ENCODE results near the gene GSE1. TPM values are rescaled to one million over a fixed set of nuclear protein-coding genes. Genes with fewer than 3 reads are reported as not detected.

Gene GSE1
- total RNA-seq, 1 experiment from 2014 or later, result 97.5 TPM

- H3K4me1 ChIP-seq (ENCODE audit: control insufficient read depth, insufficient read depth, low read length), result peaks cover 6% of the 10 kb centered on the region; the same call in 1 of the 2 replicates
- no peak overlapping the region for H3K4me3 ChIP-seq (ENCODE audit: low read depth in 2 of 2, low read length in 2 of 2)
- no peaks in the 10 kb centered on the region for H3K27me3 ChIP-seq (ENCODE audit: control insufficient read depth, insufficient read depth, low read length)
- POLR2A ChIA-PET, result no interaction called here
- intact Hi-C loops (cut with micrococcal nuclease; ENCODE audit: unreplicated experiment), result no loop called here
- no peaks in the 10 kb centered on the region for H3K9me3 ChIP-seq (ENCODE audit: control insufficient read depth, insufficient read depth, low read depth, low read length)
- peaks cover 2% of the 10 kb centered on the region for H3K36me3 ChIP-seq (ENCODE audit: control insufficient read depth, insufficient read depth, low read length)
- no peak for TF ChIP-seq CTCF (IDR thresholded peaks at IDR 0.05)
- no peak for TF ChIP-seq POLR2AphosphoS5 (IDR thresholded peaks at IDR 0.05; ENCODE audit: low read depth, low read length)
- TF ChIP-seq REST (IDR thresholded peaks at IDR 0.05; ENCODE audit: insufficient read depth in 1 of 2, low read depth in 2 of 2, low read length in 1 of 2), result no peak
- no peak for TF ChIP-seq SIN3A (IDR thresholded peaks at IDR 0.05; ENCODE audit: borderline replicate concordance, insufficient read depth, low read depth, low read length)
- no peak for TF ChIP-seq TCF7L2 (IDR thresholded peaks at IDR 0.05; ENCODE audit: low read depth, low read length)
- no TSS peak for BruUV-seq (replicated peaks)
- ATAC-seq (no peak), DNase-seq (ENCODE audit: low read depth, low spot score) (no peak)
- no peak overlapping the region for H3K27ac ChIP-seq (ENCODE audit: low read length)
- in situ Hi-C loops (cut with HindIII; ENCODE audit: low pct_unique_long_range_greater_than_20kb, low sequenced_read_pairs), result no loop called here
- CTCF ChIA-PET, result no interaction called here
These were observed 70.2 kb downstream of the GSE1 start for GRCh38 chr16:85683363-85683762.

GRCh38 chr16:85685251-85685650, 72.1 kb downstream of the GSE1 start:
- no peaks in the 10 kb centered on the region for H3K9me3 ChIP-seq (ENCODE audit: control insufficient read depth, insufficient read depth, low read depth, low read length)
- DNase-seq (ENCODE audit: low read depth, low spot score) (no peak), ATAC-seq (no peak)
- no TSS peak for BruUV-seq (replicated peaks)
- ChIA-PET CTCF (interaction anchor here (0.5 kb wide), 1 partner anchor 41 kb away, joined by 7 read pairs; no protein-coding TSS in a partner anchor), POLR2A (interaction anchor here (0.7 kb wide), 1 partner anchor 42 kb away, joined by 5 read pairs; no protein-coding TSS in a partner anchor)
- H3K4me3 ChIP-seq (ENCODE audit: low read depth in 2 of 2, low read length in 2 of 2), result no peak overlapping the region
- no peak overlapping the region for H3K27ac ChIP-seq (ENCODE audit: low read length)
- in situ Hi-C loops (cut with HindIII; ENCODE audit: low pct_unique_long_range_greater_than_20kb, low sequenced_read_pairs) (no loop called here), intact Hi-C loops (cut with micrococcal nuclease; ENCODE audit: unreplicated experiment) (no loop called here)
- H3K4me1 ChIP-seq (ENCODE audit: control insufficient read depth, insufficient read depth, low read length), result peaks cover 6% of the 10 kb centered on the region; the same call in 1 of the 2 replicates
- no peak for TF ChIP-seq CTCF (IDR thresholded peaks at IDR 0.05)
- TF ChIP-seq REST (IDR thresholded peaks at IDR 0.05; ENCODE audit: insufficient read depth in 1 of 2, low read depth in 2 of 2, low read length in 1 of 2), result no peak
- TF ChIP-seq TCF7L2 (IDR thresholded peaks at IDR 0.05; ENCODE audit: low read depth, low read length), result no peak
- no peak for TF ChIP-seq SIN3A (IDR thresholded peaks at IDR 0.05; ENCODE audit: borderline replicate concordance, insufficient read depth, low read depth, low read length)
- H3K27me3 ChIP-seq (ENCODE audit: control insufficient read depth, insufficient read depth, low read length), result no peaks in the 10 kb centered on the region
- peaks cover 2% of the 10 kb centered on the region; the same call in 1 of the 2 replicates for H3K36me3 ChIP-seq (ENCODE audit: control insufficient read depth, insufficient read depth, low read length)
